GM18502 (cell line): ENCODE data around the gene CRK.

Experiments
- ATAC-seq: cut with Tn5 transposase; IDR thresholded peaks from one replicate; pipeline ENCODE4 v1.9.1; 2021; ENCODE audit warnings: mild to moderate bottlenecking; ENCODE audit not compliant: unreplicated experiment, poor library complexity

The CRK gene

GRCh38 chr17:1455797-1456599 lies at the start of gene CRK:
Gene CRK, minus strand, starts transcription at chr17:1456232. Its CDS starts 115 bp downstream, at chr17:1456117.
- ATAC-seq: peak; percentile 81

- no peak for ATAC-seq
These were observed 49.6 kb upstream of the CRK start for GRCh38 chr17:1505586-1505985.

- no peak for ATAC-seq
These were observed 48.8 kb upstream of the CRK start for GRCh38 chr17:1504866-1505265.

- no peak for ATAC-seq
These were observed 47.7 kb upstream of the CRK start for GRCh38 chr17:1503699-1504098.

- no peak for ATAC-seq
These were observed 42.8 kb upstream of the CRK start for GRCh38 chr17:1498869-1499268.

GRCh38 chr17:1498233-1498632 lies 42.2 kb upstream of the CRK start:
- no peak for ATAC-seq

GRCh38 chr17:1497831-1498230 lies 41.8 kb upstream of the CRK start:
- ATAC-seq: no peak

GRCh38 chr17:1496869-1497268 lies 40.8 kb upstream of the CRK start:
- ATAC-seq: no peak

- ATAC-seq: no peak
These were observed 39.4 kb upstream of the CRK start for GRCh38 chr17:1495265-1495989.

GRCh38 chr17:1494736-1495253 lies 38.8 kb upstream of the CRK start:
- no peak for ATAC-seq

GRCh38 chr17:1494203-1494602 lies 38.2 kb upstream of the CRK start:
- ATAC-seq: no peak

GRCh38 chr17:1493291-1493980 lies 37.4 kb upstream of the CRK start:
- no peak for ATAC-seq

- ATAC-seq: no peak
These were observed 36.5 kb upstream of the CRK start, which contains the start of gene MYO1C for GRCh38 chr17:1492249-1493206. Gene MYO1C, minus strand, starts transcription at chr17:1492686. Its CDS starts 199 bp downstream, at chr17:1492487.

- peak; percentile 43 for ATAC-seq
These were observed 35.6 kb upstream of the CRK start for GRCh38 chr17:1491443-1492248.

GRCh38 chr17:1490643-1491442 lies 34.8 kb upstream of the CRK start:
- peak; percentile 55 for ATAC-seq

GRCh38 chr17:1488826-1489270 lies 32.8 kb upstream of the CRK start:
- ATAC-seq: no peak

GRCh38 chr17:1487939-1488825 lies 32.1 kb upstream of the CRK start:
- ATAC-seq: peak; percentile 27
